Fibroblast of villous mesenchyme (primary cell): ENCODE results near the gene PTGFRN. TPM values are rescaled to one million over a fixed set of nuclear protein-coding genes. Genes with fewer than 3 reads are reported as not detected.

Experiments used
- DNase-seq: peaks from one replicate; pipeline ENCODE4 v3.0.0-alpha.2; 2010; ENCODE audit warnings: low read depth
- H3K4me3 ChIP-seq: 2 replicates; pipeline ENCODE4 v1.5.1; 2011; ENCODE audit warnings: low read depth, mild to moderate bottlenecking, low read length
- CTCF ChIP-seq: IDR thresholded peaks from 2 replicates; pipeline ENCODE4 v1.5.1; 2012; ENCODE audit warnings: low read depth, mild to moderate bottlenecking, low read length; ENCODE audit not compliant: insufficient read depth
- total RNA-seq: library from RNA; depleted of rRNA; stranded (reverse); fragments of >200 nt; gene quantifications from 2 replicates; pipeline ENCODE4 v1.2.3, GENCODE V29; 2012

Gene PTGFRN
- total RNA-seq, 1 donor, result 22.9 TPM

- TF ChIP-seq CTCF, result no peak
- DNase-seq, result no peak
- no peak overlapping the region for H3K4me3 ChIP-seq
Observed at GRCh38 chr1:117030271-117030877, 120.7 kb downstream of the PTGFRN start.

- no peak overlapping the region for H3K4me3 ChIP-seq
- DNase-seq, result no peak
- TF ChIP-seq CTCF, result no peak
Observed at GRCh38 chr1:117032266-117032665, 122.5 kb downstream of the PTGFRN start.

DNA sequence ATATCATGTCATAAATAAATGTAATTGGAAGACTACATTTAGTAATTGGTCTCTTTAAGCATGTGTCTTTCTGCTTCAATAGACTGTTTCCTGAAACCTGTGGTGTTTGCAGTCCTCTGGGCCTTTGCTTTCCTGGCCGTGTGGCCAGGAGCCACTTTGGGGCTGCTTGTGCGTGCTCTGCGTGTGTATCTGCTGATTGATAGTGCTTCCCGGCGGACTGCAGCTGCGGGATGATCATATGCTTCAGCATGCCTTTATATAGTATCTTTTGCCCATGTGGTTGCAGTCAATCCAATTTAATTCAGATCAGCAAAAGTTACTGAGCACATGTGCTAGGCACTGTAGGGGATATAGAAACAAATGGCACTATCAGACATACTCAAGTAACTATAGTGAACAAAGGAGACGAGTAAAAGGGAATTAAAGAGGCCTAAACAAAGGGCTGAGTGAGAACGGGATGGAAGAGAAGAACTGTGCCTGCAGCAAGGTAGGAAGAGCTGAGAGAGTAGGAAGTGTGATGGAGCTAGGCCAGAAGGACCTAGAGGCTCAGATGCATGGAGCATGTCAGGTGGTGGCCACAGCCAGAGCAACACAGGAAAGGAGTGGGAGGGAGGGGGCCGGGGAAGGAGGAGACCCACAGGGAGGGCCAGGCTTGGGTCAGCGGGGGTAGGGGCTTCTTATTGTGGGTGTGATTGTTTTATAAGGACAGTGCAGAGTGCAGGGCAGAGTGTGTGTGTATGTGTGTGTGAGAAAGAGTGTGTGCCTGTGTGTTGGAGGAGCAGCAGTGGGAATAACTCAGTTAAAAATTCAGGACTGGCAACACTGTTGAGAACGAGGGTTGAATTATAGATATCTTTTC, 123.2 kb downstream of the PTGFRN start:
- TF ChIP-seq CTCF, result no peak
- no peak overlapping the region for H3K4me3 ChIP-seq
- no peak for DNase-seq

DNA sequence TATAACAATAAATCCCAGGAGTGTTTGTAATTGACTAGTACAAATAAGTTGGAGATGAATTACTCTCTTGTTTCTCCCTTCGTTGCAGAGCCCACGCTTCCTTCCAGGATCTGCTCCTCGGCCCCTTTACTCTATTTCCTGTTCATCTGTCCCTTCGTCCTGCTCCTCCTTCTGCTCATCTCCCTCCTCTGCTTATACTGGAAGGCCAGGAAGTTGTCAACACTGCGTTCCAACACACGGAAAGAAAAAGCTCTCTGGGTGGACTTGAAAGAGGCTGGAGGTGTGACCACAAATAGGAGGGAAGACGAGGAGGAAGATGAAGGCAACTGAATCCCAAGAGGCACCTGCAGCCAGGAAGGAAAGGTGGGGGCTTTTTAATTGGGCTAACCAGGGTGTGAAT, 124.1 kb downstream of the PTGFRN start:
- TF ChIP-seq CTCF, result no peak
- DNase-seq, result no peak
- no peak overlapping the region for H3K4me3 ChIP-seq

DNA sequence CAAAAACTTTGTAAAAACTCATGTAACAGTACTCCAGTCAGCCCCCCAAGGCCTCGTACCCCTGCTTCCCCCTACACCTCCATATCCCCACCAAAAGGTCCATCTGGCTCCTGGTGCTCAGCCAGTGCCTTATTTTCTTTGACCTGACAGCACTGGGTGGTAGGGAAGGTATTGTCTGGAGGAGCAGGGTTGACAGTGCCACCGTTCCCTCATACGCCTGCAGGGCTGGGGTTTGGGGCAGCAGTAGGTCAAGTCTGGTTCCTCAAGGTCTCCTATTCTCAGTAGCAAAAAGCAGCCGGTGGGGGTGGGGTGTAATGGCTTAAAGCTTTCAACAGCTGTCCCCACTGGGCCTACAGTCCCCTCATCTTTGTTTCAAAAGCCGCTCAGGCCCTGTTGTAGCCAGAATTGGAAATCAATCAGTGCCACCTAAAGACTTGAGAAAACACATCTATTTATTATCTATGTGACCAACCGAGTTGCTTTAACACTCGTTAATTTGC, 125.1 kb downstream of the PTGFRN start:
- no peak for TF ChIP-seq CTCF
- DNase-seq, result no peak

DNA sequence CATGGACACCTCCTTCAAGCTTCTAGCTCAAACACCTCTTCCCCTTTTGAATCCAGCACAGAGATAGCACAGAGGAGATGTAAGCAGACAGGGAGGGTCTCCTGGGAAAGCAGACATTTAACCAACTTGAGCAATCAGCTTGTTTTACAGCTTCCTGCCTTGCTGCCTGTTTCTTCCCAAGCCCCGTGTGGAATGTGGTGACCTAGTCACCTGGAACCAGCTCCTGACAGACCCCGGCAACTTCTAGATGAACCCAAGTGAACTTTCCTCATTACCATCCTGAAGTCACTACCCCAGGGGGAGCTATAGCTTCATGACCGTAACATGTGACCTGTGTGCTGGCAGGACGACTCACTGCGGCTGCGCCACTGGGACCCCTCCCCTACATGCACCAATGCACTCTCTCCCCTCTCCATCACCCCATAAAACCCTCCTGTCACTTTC, 126.3 kb downstream of the PTGFRN start:
- no peak for DNase-seq
- TF ChIP-seq CTCF, result no peak
- H3K4me3 ChIP-seq, result no peak overlapping the region

More for the DNA sequence above, 125.1 kb downstream of the PTGFRN start:
- H3K4me3 ChIP-seq, result no peak overlapping the region
